NOMO-1 (cell line): ENCODE measurements around the gene BTLA.
A peak's percentile ranks its signal among the peaks of the same experiment; 100 is the strongest.
"Not testable (repeated sequence)": the region's sequence is repeated elsewhere in the genome, so short reads cannot be mapped to it uniquely, and the experiment has no call there.

Experiments used
- DNase-seq, 2 experiments: peaks; one replicate each; lab custom pipeline; 2025; ENCODE audit not compliant: unreplicated experiment in 2 of 2; lab: John Stamatoyannopoulos, UW

BTLA gene

DNA sequence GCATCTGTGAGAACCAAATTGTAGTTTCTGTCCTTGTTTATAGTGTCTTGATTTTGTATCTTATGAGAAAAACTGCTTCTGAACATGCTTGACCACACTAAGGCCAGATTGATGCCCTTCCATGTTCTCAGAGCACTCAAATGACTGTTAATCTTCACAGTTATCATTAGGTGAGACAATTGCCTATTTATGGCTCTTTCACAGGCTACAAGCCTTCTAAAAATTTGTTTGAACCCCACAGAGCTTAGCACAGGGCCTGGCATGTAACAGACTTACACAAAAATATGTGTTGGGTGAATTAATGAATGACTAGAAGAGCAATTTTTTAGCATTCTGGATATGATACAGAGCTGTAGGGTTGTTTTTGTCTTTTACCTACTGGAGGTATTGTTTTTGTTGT lies 43.1 kb downstream of the BTLA start:
- no peak for DNase-seq

DNA sequence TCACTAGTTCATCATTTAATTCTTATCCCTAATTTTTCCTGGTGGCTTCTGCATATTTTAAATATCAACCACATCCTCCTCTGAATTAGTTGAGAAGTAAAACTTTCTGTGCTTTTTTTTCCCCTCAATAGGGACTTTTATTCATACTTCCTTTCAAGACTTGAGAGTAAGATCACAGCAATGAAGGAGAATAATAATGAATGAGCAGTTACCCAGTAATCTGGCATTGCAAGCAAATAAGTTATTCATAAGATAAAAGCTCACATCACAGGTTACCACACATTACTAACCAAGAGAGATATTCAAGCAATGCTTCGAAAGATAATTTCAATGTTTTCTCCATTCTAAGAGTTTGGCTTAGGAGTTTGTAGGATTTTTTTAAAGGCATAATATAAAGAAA lies 50.3 kb downstream of the BTLA start:
- DNase-seq = no peak

DNA sequence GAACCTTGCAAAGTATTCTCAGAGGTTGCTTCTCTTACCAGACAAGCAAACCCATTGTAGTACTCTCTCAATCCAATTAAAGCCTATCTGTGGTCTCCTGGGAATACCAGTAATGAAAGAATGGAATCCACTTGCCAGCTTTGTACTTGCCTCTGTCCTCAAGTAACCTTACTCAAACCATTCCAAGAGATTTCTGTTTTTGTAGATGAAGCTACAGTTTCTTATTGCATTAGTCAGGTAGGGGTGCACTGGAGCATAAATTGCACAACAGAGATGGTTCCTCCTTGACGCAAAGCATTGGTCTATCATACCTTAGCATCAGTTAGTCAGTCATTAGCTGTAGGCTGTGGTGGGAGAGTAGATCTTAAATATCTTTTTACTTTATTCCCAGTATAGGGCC lies 52.9 kb downstream of the BTLA start:
- DNase-seq = peak; percentile 31

DNA sequence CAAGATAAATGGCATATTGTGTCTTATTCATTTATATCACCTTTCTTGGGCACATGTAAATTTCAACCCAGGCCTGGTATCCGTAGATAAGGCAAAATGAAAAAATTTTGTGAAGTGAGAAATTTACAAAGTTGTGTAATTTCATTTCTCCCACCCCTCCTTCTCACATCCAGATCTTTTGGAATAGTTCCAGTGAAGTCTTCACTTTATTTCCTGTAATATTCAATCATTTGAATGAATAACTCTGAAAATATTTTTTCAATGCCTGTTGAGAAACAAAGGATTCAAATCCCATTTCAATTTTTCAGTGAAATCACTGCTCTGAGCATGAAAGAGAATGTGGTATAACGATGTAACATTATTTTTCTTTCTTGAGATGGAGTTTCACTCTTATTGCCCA lies 53.4 kb downstream of the BTLA start:
- no peak for DNase-seq

DNA sequence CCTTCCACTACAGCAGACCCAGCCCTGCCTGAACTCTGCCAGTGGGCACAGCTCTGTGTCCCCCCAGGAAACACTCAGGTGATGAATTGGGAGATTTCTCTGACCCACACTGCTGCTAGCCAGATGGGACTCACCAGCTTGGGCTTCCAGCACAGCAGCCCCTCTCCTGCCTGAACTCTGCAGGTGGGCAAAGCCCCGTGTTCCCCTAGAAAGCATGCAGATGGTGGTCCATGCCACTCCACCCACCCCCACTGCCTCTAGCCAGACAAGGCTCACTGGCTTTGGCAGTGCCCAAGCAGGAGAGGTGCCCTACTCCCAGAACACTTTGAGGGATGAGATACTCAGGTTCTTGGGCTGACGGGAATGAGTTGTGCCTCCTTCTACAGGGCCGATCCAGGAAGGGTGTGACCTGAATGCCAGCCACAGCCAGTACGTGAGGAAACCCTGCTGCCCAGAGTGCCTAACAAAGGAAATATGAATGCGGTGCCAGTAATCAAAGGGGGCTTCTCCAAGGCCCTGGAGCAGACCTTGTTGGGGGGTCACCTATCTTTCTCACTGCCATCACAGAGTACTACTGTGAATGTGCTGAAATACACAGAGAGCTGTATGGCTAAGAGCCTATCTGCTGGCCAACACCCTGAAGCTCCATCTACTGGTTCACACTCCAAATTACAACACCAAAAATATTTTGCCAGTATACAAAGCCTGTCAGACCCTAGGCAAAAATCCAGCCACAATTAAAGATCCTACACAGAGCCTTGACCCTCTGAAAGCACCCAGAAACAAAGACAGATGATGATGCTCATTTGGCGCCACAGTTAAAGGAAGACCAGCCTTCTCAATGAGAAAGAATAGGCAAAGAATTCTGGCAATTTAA lies 61.9 kb downstream of the BTLA start:
- DNase-seq = peak; percentile 24 to 44

DNA sequence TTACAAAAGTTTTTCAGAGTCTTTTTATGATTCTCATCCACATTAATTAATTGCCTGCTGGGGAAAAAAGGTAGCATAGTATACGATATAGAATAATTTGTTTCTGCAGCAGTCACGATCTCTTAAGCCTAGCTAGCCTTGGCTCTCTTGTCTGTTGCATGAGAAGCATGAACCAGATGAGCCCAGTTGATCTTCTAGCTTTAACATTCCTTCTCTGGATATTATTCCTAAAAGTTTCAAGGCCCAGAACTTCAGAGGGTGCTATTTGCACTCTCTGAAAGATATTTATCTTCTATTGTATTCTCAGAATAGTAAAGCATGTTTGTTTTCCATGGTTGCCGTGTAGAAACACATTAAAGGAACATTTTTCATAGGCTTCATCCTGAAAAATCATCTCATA lies 69.3 kb downstream of the BTLA start:
- no peak for DNase-seq

DNA sequence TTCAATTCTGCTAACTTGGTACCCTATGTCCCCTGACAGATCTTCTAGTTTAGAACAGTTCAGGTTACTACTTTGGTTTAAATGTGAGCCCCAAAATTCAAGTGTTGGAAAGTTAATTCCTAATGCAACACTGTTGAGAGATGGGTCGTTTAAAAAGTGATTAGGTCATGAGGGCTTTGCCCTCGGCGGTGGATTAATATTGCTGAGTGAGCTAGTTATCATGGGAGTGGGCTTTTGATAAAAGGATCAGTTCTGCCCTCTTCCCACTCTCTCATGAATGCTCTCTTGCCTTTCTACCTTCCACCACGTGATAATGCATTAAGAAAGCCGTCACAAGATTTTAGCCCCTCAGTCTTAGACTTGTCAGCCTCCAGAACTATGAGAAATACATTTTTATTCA lies 72.1 kb downstream of the BTLA start:
- DNase-seq = no peak

DNA sequence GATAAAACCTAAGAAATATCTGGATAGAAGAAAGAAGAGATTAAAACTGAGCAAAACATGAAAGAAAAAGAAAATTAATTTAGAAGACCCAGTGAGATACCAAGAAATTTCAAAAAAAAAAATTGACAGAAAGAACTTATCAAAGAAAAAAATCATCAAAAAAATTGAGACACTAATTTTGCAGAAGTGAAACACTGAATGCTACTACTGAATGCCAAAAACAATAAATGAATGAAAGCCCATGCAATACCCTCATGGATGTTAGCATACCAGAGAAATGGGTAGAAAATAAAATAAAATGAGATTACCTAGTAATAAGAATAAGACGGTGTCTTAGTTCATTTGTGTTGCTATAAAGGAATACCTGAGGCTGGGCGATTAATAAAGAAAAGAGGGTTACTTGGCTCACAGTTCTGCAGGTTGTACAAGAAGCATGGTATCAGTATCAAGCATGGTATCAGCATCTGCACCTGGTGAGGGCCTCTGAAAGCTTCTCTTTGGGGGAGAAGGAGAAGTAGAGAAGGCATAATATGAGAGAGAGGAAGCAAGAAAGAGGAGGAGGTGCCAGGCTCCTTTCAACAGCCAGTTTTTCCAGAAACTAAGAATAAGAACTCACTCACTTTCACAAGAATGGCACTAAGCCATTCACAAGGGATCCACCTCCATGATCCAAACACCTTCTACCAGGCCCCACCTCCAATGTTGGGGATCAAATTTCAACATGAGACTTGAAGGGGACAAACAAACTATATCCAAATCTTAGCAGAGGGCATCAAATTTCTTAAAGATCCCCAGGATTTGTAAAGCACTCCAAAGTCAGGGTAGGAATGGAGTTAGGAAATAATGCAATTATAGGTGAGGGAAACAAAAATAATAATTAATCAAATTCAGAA lies 73.2 kb downstream of the BTLA start:
- DNase-seq = peak; percentile 8 to 17

DNA sequence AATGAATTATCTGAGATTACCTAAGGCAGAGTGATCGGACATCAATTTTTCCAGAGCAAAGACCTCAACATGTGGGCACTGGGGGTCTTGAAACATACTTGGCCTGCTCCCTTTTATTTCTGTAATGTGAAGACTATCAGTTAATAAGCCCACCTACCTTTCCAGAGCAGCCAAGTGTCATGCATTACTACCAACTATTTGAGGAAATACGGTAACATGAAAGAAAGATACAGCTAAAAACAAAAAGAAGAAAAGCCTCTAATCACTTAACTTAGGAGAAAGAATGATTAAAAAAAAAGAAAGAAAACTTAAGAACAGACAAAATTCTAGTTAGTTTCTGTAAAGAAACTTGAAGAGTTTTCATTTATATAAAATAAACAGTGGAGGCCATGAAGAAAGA lies 73.9 kb downstream of the BTLA start:
- no peak for DNase-seq

DNA sequence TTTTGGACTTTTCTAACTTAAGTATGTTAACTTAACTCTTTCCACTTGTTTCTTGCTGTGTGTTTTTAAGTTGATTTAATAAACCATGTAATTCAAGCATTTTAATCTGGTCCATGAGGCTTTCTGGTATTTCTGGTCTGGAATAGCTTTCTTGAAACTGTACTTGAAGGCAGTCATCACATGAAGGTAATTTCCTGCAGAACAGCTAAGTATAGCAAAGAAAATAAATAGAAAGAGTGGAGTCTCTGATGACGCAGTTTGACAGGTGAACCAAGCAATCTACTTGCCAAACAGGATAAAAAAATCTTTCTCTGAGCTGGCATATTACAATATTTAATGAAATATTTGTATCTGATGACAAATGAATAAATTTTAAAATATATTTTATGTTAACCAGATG lies 74.9 kb downstream of the BTLA start:
- DNase-seq = no peak

DNA sequence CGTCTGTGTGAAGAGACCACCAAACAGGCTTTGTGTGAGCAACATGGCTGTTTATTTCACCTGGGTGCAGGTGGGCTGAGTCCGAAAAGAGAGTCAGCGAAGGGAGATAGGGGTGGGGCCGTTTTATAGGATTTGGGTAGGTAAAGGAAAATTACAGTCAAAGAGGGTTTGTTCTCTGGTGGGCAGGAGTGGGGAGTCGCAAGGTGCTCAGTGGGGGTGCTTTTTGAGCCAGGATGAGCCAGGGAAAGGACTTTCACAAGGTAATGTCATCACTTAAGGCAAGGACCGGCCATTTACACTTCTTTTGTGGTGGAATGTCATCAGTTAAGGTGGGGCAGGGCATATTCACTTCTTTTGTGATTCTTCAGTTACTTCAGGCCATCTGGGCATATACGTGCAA lies 76.4 kb downstream of the BTLA start:
- DNase-seq = not testable (repeated sequence)

DNA sequence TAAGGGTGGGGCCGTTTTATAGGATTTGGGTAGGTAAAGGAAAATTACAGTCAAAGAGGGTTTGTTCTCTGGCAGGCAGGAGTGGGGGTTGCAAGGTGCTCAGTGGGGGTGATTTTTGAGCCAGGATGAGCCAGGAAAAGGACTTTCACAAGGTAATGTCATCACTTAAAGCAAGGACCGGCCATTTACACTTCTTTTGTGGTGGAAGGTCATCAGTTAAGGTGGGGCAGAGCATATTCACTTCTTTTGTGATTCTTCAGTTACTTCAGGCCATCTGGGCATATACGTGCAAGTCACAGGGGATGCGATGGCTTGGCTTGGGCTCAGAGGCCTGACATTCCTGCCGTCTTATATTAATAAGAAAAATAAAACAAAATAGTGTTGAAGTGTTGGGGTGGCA lies 80.7 kb downstream of the BTLA start:
- not testable (repeated sequence) for DNase-seq

DNA sequence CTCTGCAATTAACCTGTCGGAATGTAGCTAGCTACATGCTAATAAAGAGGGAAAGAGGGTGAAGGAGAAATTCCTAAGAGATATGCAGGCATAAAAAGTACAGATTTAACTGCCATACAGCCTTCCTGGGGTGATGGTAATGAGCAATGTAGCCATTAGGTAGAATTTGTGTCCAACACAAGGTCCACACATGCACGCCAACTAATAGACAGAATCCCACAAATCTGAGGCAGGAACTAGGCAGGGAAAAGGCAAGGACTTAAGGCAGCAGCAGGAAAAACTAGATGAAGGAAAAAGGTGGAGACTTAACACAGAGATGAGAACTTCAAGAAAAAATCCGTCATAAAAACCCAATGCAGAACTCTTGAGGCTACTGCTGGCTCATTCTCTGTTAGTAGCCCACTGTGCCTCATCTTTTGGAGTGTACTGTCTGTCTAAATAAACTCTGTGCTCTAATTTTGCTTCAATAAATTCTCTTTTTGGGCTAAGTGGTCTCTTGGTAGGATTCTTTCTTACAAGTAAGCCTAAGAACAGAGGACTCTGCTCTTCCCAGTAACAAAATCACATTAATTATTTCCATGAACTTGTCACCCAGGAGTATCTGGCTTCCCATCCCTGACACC lies 81.5 kb downstream of the BTLA start:
- no peak for DNase-seq

DNA sequence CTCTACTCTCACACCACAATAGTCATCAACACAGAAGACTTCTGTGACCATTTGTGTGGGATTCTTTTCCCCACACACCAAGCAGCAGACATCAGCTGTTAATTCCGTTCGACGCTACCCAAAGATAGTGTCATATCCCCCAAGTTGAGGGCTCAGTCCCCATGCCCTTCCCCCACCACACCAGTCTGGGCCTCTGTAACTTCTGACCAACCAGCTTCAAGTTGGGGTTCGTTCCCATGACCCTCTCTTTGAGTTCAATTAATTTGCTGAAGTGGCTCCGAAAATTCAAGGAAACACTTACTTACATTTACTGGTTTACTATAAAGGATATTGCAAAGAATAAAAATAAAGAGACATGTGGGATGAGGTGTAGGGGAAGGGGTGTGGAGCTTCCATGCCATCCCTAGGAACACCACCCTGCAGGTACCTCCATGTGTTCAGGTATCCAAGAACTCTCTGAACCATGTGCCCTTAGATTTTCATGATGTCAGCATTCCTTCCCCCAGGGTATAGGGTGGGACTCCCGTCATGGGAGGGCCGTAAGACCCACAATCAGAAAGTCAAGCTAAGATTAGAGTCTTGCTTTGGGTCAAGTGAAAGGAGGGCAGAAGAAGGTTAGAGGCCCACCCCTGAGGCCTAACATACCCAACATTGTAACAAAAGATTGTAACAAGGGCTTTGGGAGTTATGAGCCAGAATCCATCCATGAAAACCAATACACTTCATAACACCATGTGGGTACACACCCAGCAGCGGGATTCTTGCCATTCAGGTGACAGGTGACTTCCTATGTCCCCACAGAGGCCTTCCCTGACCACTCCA lies 82.7 kb downstream of the BTLA start:
- DNase-seq = no peak

DNA sequence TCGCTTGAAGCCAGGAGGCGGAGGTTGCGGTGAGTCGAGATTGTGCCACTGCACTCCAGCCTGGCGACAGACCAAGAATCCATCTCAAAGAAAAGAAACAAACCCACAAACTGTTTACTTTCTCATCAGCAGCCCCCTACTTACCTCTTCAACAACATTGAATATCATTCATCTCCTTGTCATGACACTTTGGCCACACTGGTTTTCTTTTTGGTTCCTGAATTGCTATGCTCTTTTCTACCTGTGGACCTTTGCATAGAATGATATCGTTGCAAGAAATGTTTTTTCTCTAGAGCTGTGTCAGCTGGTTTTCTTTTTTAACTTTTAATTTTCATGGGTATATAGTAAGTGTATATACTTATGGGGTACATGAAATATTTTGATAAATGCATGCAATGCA lies 83.9 kb downstream of the BTLA start:
- no peak for DNase-seq
